GM23338 (cell line): Measurements from ENCODE around the gene FRMD4A.

ENCODE experiments used
- CTCF ChIP-seq, 2 experiments: fragments of 200-600 bp in 1 of 2; sonication (generic) in 1 of 2; conservative IDR thresholded peaks; 2 replicates each; pipeline versions ENCODE4 v1.5.1 to v1.6.1; 2016 to 2017; ENCODE audit warnings: antibody characterized with exemption in 2 of 2, low read depth in 2 of 2, mild to moderate bottlenecking in 2 of 2, moderate library complexity in 1 of 2
- EZH2 ChIP-seq: fragments of 200-600 bp; sonication (generic); IDR thresholded peaks from one replicate; pipeline ENCODE4 v1.8.0; 2017; ENCODE audit warnings: antibody characterized with exemption, mild to moderate bottlenecking, low read depth; ENCODE audit not compliant: unreplicated experiment
- EZH2phosphoT487 ChIP-seq: fragments of 200-600 bp; sonication (generic); IDR thresholded peaks from one replicate; pipeline ENCODE4 v1.8.1; 2018; ENCODE audit warnings: antibody characterized with exemption; ENCODE audit not compliant: unreplicated experiment
- POLR2AphosphoS5 ChIP-seq: IDR thresholded peaks from 2 replicates; pipeline ENCODE4 v1.6.1; 2016; ENCODE audit warnings: antibody characterized with exemption, low read depth
- REST ChIP-seq: IDR thresholded peaks from one replicate; pipeline ENCODE4 v1.6.1; 2018; ENCODE audit warnings: antibody characterized with exemption; ENCODE audit not compliant: unreplicated experiment

GRCh38 chr10:13668126-13668525 lies 662.6 kb downstream of the FRMD4A start:
- TF ChIP-seq CTCF (conservative IDR thresholded peaks at IDR 0.05; ENCODE audit: low read depth in 2 of 2) (no peak), EZH2 (no peak), EZH2phosphoT487 (no peak), REST (no peak), POLR2AphosphoS5 (no peak)
